ENCODE measurements around the gene BCAS1.

GRCh38 chr20:54085910-54086309 is 15.5 kb upstream of the BCAS1 start:
- TF ChIP-seq, protein P1, sequence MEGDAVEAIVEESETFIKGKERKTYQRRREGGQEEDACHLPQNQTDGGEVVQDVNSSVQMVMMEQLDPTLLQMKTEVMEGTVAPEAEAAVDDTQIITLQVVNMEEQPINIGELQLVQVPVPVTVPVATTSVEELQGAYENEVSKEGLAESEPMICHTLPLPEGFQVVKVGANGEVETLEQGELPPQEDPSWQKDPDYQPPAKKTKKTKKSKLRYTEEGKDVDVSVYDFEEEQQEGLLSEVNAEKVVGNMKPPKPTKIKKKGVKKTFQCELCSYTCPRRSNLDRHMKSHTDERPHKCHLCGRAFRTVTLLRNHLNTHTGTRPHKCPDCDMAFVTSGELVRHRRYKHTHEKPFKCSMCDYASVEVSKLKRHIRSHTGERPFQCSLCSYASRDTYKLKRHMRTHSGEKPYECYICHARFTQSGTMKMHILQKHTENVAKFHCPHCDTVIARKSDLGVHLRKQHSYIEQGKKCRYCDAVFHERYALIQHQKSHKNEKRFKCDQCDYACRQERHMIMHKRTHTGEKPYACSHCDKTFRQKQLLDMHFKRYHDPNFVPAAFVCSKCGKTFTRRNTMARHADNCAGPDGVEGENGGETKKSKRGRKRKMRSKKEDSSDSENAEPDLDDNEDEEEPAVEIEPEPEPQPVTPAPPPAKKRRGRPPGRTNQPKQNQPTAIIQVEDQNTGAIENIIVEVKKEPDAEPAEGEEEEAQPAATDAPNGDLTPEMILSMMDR (IDR thresholded peaks at IDR 0.05), result no peak
- TF ChIP-seq POLR2AphosphoS5 (IDR thresholded peaks at IDR 0.05; ENCODE audit: low read depth, low read length) (no peak), MXI1 (IDR thresholded peaks at IDR 0.05; ENCODE audit: low read depth, low read length) (no peak), NFIC (IDR thresholded peaks at IDR 0.05; ENCODE audit: borderline replicate concordance) (no peak), FOXM1 (IDR thresholded peaks at IDR 0.05; ENCODE audit: low read depth) (no peak), PBX3 (IDR thresholded peaks at IDR 0.05) (no peak), SMC3 (IDR thresholded peaks at IDR 0.05; ENCODE audit: low read depth, low read length) (no peak), TAF1 (IDR thresholded peaks at IDR 0.05; ENCODE audit: borderline replicate concordance, low read depth, low read length) (no peak), JUND (IDR thresholded peaks at IDR 0.05) (no peak), USF2 (IDR thresholded peaks at IDR 0.05; ENCODE audit: borderline replicate concordance, low read depth, low read length) (no peak)
- TF ChIP-seq, protein P2, sequence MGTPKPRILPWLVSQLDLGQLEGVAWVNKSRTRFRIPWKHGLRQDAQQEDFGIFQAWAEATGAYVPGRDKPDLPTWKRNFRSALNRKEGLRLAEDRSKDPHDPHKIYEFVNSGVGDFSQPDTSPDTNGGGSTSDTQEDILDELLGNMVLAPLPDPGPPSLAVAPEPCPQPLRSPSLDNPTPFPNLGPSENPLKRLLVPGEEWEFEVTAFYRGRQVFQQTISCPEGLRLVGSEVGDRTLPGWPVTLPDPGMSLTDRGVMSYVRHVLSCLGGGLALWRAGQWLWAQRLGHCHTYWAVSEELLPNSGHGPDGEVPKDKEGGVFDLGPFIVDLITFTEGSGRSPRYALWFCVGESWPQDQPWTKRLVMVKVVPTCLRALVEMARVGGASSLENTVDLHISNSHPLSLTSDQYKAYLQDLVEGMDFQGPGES (IDR thresholded peaks at IDR 0.05; ENCODE audit: low read depth, low read length), result no peak

All from SK-N-SH (cell line).